NCI-H510A (cell line): ENCODE measurements around the gene XYLT1.
"Not testable (repeated sequence)": the region's sequence is repeated elsewhere in the genome, so short reads cannot be mapped to it uniquely, and the experiment has no call there.

Experiments
- DNase-seq: peaks from one replicate; lab custom pipeline; 2025; lab: John Stamatoyannopoulos, UW

The XYLT1 gene

GRCh38 chr16:17426451-17426850 lies 44.3 kb downstream of the XYLT1 start:
- DNase-seq: no peak

GRCh38 chr16:17424771-17425170 lies 46.0 kb downstream of the XYLT1 start:
- DNase-seq: no peak

- DNase-seq: no peak
These were observed 47.5 kb downstream of the XYLT1 start for GRCh38 chr16:17423221-17423620.

GRCh38 chr16:17420816-17421215 lies 49.9 kb downstream of the XYLT1 start:
- no peak for DNase-seq

- DNase-seq: no peak
These were observed 51.5 kb downstream of the XYLT1 start for GRCh38 chr16:17419266-17419665.

- DNase-seq: no peak
These were observed 53.0 kb downstream of the XYLT1 start for GRCh38 chr16:17417740-17418139.

- peak; percentile 35 for DNase-seq
These were observed 54.1 kb downstream of the XYLT1 start for GRCh38 chr16:17416461-17417311.

GRCh38 chr16:17414916-17415315 lies 55.8 kb downstream of the XYLT1 start:
- DNase-seq: no peak

GRCh38 chr16:17414421-17414820 lies 56.3 kb downstream of the XYLT1 start:
- no peak for DNase-seq

GRCh38 chr16:17413508-17413907 lies 57.3 kb downstream of the XYLT1 start:
- no peak for DNase-seq

- DNase-seq: no peak
These were observed 58.0 kb downstream of the XYLT1 start for GRCh38 chr16:17412791-17413190.

GRCh38 chr16:17412221-17412620 lies 58.5 kb downstream of the XYLT1 start:
- DNase-seq: no peak

GRCh38 chr16:17411263-17411662 lies 59.5 kb downstream of the XYLT1 start:
- DNase-seq: no peak

- DNase-seq: not testable (repeated sequence)
These were observed 60.4 kb downstream of the XYLT1 start for GRCh38 chr16:17410316-17410715.

GRCh38 chr16:17409894-17410293 lies 60.9 kb downstream of the XYLT1 start:
- DNase-seq: no peak

GRCh38 chr16:17408955-17409441 lies 61.8 kb downstream of the XYLT1 start:
- DNase-seq: no peak

- no peak for DNase-seq
These were observed 62.5 kb downstream of the XYLT1 start for GRCh38 chr16:17408296-17408695.

GRCh38 chr16:17407321-17407720 lies 63.4 kb downstream of the XYLT1 start:
- no peak for DNase-seq

GRCh38 chr16:17404941-17405689 lies 65.6 kb downstream of the XYLT1 start:
- no peak for DNase-seq

GRCh38 chr16:17403859-17404545 lies 66.8 kb downstream of the XYLT1 start:
- no peak for DNase-seq

GRCh38 chr16:17403156-17403809 lies 67.5 kb downstream of the XYLT1 start:
- DNase-seq: no peak

GRCh38 chr16:17397499-17397891 lies 73.3 kb downstream of the XYLT1 start:
- peak; percentile 96 for DNase-seq
